OCI-LY1 (cell line): ENCODE data around the gene AFAP1L2.

ENCODE experiments used
- H2AFZ ChIP-seq: fragments of 200-600 bp; sonication (generic), shearing (Covaris generic); 2 replicates; pipeline ENCODE4 v1.6.0; 2014; ENCODE audit warnings: antibody characterized with exemption, mild to moderate bottlenecking, low read length
- H3F3A ChIP-seq: fragments of 200-600 bp; sonication (generic), shearing (Covaris generic); 2 replicates; pipeline ENCODE4 v1.6.0; 2014; ENCODE audit warnings: mild to moderate bottlenecking, antibody characterized with exemption, low read length, moderate library complexity; ENCODE audit not compliant: insufficient read depth
- H3K27ac ChIP-seq: fragments of 200-600 bp; sonication (generic); 2 replicates; pipeline ENCODE4 v1.5.1; 2014; ENCODE audit warnings: low read length, mixed run types, mild to moderate bottlenecking, low read depth; ENCODE audit not compliant: poor library complexity, severe bottlenecking
- H3K27me3 ChIP-seq: fragments of 200-600 bp; sonication (generic); 2 replicates; pipeline ENCODE4 v1.6.0; 2014; ENCODE audit warnings: antibody characterized with exemption, mild to moderate bottlenecking, low read length, moderate library complexity; ENCODE audit not compliant: insufficient read depth
- H3K36me3 ChIP-seq: fragments of 200-600 bp; sonication (generic); 2 replicates; pipeline ENCODE4 v1.6.1; 2014; ENCODE audit warnings: mild to moderate bottlenecking, antibody characterized with exemption, low read length, moderate library complexity, mixed read lengths; ENCODE audit not compliant: insufficient read depth
- H3K4me1 ChIP-seq: fragments of 200-600 bp; sonication (generic); 2 replicates; pipeline ENCODE4 v1.5.1; 2014; ENCODE audit warnings: mild to moderate bottlenecking, low read length, moderate library complexity; ENCODE audit not compliant: insufficient read depth, severe bottlenecking
- H3K4me2 ChIP-seq: fragments of 200-600 bp; sonication (generic), shearing (Covaris generic); 2 replicates; pipeline ENCODE4 v1.6.1; 2014; ENCODE audit warnings: low read length
- H3K4me3 ChIP-seq: fragments of 200-600 bp; sonication (generic); 2 replicates; pipeline ENCODE4 v1.5.1; 2014; ENCODE audit warnings: low read length, low read depth, mild to moderate bottlenecking, mixed read lengths; ENCODE audit not compliant: poor library complexity, severe bottlenecking
- H3K79me2 ChIP-seq: fragments of 200-600 bp; shearing (Covaris generic); 2 replicates; pipeline ENCODE4 v1.6.1; 2016; ENCODE audit warnings: mixed run types, low read length, mixed read lengths; ENCODE audit not compliant: insufficient read depth
- H3K9ac ChIP-seq: fragments of 200-600 bp; sonication (generic), shearing (Covaris generic); 2 replicates; pipeline ENCODE4 v1.6.1; 2014; ENCODE audit warnings: mild to moderate bottlenecking, low read length, mixed read lengths
- H3K9me2 ChIP-seq: fragments of 200-600 bp; sonication (generic), shearing (Covaris generic); 2 replicates; pipeline ENCODE4 v1.6.1; 2014; ENCODE audit warnings: low read depth, mild to moderate bottlenecking, low read length, mixed read lengths
- H3K9me3 ChIP-seq: fragments of 200-600 bp; shearing (Covaris generic); 2 replicates; pipeline ENCODE4 v1.6.1; 2014; ENCODE audit warnings: low read length, mixed read lengths
- H4K20me1 ChIP-seq: fragments of 200-600 bp; sonication (generic), shearing (Covaris generic); 2 replicates; pipeline ENCODE4 v1.6.0; 2016; ENCODE audit warnings: mild to moderate bottlenecking, low read length; ENCODE audit not compliant: insufficient read depth
- EZH2 ChIP-seq: fragments of 200-600 bp; sonication (generic), shearing (Covaris generic); IDR thresholded peaks from 2 replicates; pipeline ENCODE4 v1.8.0; 2017; ENCODE audit warnings: borderline replicate concordance, mixed run types, mild to moderate bottlenecking, antibody characterized with exemption, low read length, moderate library complexity, mixed read lengths
- TF ChIP-seq, protein P1 (sequence below): fragments of 200-600 bp; sonication (generic), shearing (Covaris generic); IDR thresholded peaks from 2 replicates; pipeline ENCODE4 v1.5.1; 2017; ENCODE audit warnings: mild to moderate bottlenecking, antibody characterized with exemption, low read length, moderate library complexity, mixed read lengths

AFAP1L2 gene

DNA sequence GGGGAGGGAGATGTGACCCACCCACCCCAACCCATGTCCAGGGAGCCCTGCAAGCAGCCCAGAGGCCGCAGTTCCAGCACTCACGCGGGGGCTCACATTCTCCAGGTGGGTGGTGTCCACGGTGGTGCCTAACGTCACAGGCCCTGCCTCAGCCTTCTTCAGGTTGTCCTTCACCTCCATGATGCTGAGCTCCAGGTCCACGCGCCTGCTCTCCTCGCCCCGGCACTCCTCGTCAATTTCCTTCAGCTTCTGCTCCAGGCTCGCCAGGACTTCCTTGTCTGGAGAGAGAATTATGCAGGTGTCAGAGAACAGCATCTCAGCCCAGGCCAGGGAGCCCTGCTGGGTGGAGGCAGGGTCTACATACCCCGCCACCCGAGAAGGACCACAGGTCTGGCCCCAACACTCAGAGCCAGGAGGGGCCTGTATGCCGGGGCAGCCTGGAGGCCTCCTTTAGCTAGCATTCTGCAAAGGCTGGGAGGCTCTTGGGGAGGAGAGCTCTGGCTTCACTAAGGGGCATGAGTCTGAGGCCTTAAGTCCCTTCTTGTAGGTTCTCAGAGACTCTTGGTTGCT lies 107.1 kb downstream of the AFAP1L2 start:
- H3K9me2 ChIP-seq: no peaks in the 10 kb centered on the region
- no peak overlapping the region for H3K9ac ChIP-seq
- H3K4me3 ChIP-seq: no peak overlapping the region
- H2AFZ ChIP-seq: no peak overlapping the region
- H3K9me3 ChIP-seq: peaks cover 6% of the 10 kb centered on the region; the same call in 1 of the 2 replicates
- H3K4me2 ChIP-seq: no peak overlapping the region
- H3K27ac ChIP-seq: no peak overlapping the region
- no peaks in the 10 kb centered on the region for H4K20me1 ChIP-seq
- TF ChIP-seq EZH2: no peak
- TF ChIP-seq, protein P1, sequence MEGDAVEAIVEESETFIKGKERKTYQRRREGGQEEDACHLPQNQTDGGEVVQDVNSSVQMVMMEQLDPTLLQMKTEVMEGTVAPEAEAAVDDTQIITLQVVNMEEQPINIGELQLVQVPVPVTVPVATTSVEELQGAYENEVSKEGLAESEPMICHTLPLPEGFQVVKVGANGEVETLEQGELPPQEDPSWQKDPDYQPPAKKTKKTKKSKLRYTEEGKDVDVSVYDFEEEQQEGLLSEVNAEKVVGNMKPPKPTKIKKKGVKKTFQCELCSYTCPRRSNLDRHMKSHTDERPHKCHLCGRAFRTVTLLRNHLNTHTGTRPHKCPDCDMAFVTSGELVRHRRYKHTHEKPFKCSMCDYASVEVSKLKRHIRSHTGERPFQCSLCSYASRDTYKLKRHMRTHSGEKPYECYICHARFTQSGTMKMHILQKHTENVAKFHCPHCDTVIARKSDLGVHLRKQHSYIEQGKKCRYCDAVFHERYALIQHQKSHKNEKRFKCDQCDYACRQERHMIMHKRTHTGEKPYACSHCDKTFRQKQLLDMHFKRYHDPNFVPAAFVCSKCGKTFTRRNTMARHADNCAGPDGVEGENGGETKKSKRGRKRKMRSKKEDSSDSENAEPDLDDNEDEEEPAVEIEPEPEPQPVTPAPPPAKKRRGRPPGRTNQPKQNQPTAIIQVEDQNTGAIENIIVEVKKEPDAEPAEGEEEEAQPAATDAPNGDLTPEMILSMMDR: no peak
- H3K4me1 ChIP-seq: no peaks in the 10 kb centered on the region
- no peaks in the 10 kb centered on the region; the same call in 1 of the 2 replicates for H3K27me3 ChIP-seq
- no peaks in the 10 kb centered on the region for H3K79me2 ChIP-seq
- H3F3A ChIP-seq: no peaks in the 10 kb centered on the region
- H3K36me3 ChIP-seq: no peaks in the 10 kb centered on the region; the same call in 1 of the 2 replicates

DNA sequence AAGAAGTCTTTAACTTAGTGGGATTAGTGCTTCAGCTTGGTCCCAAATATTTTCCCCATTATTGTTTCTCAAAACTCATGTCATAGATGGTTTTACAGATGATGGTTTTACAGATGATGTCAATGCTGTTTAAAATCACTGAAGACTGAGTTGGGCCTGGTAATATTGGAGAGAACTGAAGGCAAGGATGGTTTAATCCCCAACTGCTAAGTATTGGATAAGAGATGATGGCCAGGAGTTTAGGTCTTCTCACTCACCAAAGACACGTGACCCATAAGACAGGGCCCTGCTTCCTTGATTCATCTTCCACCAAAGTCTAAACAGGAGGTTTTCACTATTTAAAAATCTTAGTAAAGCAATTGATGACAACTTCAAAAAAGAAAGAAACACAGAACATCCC lies 108.9 kb downstream of the AFAP1L2 start:
- TF ChIP-seq, protein P1: no peak
- no peak for TF ChIP-seq EZH2
- Histone ChIP-seq H3K9me2 (no peaks in the 10 kb centered on the region), H3K4me3 (no peak overlapping the region), H3K9ac (no peak overlapping the region), H3K36me3 (no peaks in the 10 kb centered on the region; the same call in 1 of the 2 replicates), H2AFZ (no peak overlapping the region), H3K27ac (no peak overlapping the region), H4K20me1 (no peaks in the 10 kb centered on the region), H3K9me3 (peaks cover 6% of the 10 kb centered on the region; the same call in 1 of the 2 replicates), H3K4me2 (no peak overlapping the region), H3K27me3 (no peaks in the 10 kb centered on the region; the same call in 1 of the 2 replicates), H3K79me2 (no peaks in the 10 kb centered on the region), H3K4me1 (no peaks in the 10 kb centered on the region), H3F3A (no peaks in the 10 kb centered on the region)

DNA sequence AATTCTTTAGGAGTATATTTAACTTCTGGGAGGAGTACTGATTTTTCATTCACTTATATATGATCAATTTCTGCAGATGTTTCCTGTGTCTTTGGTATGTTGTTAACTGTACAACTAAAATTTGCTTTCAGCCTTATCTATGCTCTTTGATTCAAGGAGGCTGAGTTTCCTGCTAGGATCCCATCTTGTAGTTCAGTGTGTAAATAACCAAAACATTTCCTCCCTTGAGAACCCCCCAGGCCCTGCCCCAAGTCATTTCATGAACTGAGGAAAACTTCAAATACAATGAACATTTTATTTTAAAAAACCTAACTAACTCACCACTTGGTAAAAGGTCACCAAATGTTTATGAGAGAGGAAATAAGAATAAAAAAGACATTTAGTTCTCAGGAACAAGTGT lies 109.8 kb downstream of the AFAP1L2 start:
- no peak for TF ChIP-seq EZH2
- TF ChIP-seq, protein P1: no peak
- no peaks in the 10 kb centered on the region; the same call in 1 of the 2 replicates for H3K27me3 ChIP-seq
- H3F3A ChIP-seq: no peaks in the 10 kb centered on the region
- no peak overlapping the region for H3K4me2 ChIP-seq
- no peaks in the 10 kb centered on the region; the same call in 1 of the 2 replicates for H3K36me3 ChIP-seq
- H3K4me1 ChIP-seq: no peaks in the 10 kb centered on the region
- H3K4me3 ChIP-seq: no peak overlapping the region
- H3K9me3 ChIP-seq: peaks cover 6% of the 10 kb centered on the region; the same call in 1 of the 2 replicates
- H2AFZ ChIP-seq: no peak overlapping the region
- no peaks in the 10 kb centered on the region for H3K9me2 ChIP-seq
- H3K27ac ChIP-seq: no peak overlapping the region
- H3K9ac ChIP-seq: no peak overlapping the region
- no peaks in the 10 kb centered on the region for H3K79me2 ChIP-seq
- no peaks in the 10 kb centered on the region for H4K20me1 ChIP-seq
